Suppressor macrophage (primary cell): Measurements from ENCODE around the gene DNM3.

Source experiments
- DNase-seq, 4 experiments: peaks; one replicate each; pipeline ENCODE4 v3.0.0-alpha.2; 2020 to 2022

DNM3 gene

DNA sequence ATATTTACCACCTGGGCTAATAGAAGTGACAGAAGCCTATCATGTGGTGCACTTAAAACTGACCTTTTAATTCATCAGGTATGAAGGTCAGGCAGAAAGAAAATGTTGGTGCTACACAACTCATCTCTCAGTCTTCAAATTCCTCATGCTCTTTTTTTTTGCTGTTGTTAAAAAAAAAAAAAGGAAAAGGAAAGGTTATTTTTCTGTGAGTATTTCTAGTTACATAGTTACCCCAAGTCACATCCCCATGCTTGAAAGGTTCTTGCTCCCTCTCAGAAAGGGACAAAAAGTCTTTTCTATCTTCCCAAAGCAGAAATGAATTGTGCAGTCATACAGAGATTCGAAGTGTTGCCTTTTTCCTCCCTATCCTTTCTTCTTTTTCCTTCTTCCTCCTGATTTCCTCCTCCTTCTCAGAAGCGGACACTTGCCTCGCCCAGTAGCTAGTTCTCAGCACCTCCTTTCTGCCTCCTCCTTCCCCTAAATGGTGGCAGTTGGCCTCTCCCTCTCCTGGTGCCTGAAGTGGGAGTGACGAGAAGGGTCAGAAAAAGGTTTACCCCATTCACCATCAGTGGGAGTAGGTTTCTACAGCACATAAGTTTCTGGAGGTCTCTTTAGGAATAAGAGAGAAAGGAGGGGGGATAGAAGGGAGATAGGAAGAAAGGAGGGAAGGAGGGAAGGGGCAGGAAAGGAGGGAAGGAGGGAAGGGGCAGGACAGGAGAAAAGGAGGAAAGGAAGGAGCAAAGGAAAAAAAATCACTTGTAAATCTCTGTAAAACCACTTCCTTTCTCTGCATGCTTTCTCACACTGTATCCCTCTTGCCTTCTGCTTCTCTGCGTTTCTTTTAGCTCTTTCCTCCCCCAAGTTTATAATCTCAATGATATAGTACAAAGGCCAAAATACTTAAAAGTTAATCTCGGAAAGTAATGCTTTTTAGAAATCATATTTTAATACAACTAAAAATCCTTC is 558.7 kb downstream of the DNM3 start:
- DNase-seq = no peak

DNA sequence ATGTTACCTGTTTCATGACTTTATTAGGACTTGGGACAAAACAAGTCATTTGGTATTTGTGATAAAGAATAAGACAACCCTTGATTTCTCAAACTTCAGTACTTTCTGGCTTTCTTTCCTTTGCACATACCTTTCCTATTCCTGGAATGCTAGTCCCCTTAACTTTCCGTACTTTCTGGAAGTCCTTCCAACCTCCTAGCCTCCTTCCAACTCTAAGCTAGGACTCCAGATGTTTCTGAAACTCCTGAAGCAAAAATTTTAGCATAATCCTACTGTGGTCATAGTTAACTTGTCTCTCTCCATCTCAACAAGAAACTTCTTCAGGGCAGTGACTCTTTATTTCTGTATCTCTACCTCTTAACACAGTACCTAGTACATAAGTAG is 559.4 kb downstream of the DNM3 start:
- DNase-seq = no peak

DNA sequence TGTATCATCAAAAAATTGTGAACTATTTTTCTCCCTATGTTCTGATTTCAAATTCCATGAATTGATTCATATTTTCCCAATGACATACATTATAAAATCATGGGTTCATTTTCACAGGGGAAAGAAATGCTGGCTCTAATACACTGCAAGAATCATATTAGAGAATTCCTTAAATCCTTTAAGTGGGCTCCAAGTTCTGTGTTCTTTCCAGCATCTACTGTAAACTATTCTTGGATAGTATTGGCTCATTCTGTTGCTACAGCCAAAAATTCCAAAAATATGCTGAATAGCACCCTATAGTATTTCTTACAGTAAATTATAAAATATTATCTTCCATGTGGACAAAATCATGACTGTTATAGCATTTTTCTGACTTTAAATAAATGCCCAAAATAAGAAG is 560.2 kb downstream of the DNM3 start:
- no peak for DNase-seq

DNA sequence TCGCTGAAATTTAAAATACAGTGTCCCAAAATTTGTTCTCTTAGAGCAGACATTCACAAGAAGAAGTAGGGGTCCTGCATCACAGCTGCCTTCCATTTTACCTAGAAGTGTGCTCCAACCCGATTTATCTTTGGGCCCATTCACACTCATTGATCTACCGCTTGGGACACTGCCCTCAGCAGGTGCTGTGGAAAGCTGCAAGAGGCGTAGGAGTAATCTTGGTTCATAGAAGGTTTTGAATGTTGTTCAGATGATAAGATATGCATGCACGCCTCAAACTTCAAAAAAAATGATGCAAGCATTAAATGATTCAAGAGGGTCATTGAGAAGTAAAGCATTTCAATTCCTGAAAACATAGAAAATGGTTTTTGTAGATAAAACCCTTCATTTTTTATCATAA is 560.6 kb downstream of the DNM3 start:
- no peak for DNase-seq

DNA sequence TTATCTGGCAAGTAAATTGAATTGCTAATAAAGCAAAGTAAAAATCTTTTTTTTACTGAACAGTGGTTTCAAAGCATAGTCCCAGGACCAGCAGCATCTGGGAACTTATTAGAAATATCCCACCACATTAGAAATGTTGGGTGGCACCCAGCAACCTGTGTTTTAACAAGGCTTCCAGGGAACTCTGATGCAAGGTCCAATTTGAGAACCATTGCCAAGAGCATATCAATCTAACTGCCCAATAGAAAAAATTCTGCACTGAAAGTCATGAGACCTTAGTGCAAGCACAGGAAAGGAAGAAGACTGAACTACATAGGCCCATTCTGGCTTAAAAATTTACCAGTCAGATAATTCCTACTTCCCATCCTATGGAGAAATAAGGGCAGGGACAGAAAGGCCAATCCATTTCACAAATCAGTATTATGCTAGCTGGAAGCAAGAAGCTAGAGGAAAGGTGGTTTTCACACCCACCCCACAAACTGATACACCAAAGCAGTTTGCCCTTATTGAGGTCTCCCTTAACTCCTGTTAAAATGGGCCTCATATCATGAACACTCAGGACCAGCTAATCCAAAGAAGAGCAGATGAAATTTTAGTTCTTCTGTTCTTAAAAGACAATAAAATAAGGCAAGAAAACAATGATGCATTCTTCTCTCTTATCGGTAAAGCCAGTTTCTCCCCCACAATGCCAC is 561.7 kb downstream of the DNM3 start:
- DNase-seq = no peak

DNA sequence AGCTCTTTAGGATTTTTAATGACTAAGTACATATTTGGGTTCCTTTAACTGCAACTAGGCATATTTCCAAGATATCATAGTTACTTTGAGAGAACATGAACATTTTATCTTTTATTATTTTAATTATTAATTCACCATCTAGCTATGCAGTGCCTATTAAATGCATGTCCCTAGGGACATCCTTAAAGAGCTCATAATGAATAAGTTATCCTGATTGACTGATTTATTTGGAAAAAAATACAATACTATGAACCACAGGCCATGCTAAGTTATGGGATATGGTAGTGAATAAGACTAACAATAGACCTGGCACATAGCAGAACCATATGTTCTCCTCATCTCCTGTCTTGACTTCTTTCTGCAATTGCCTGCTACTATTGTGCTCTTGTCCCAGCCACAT is 562.8 kb downstream of the DNM3 start:
- DNase-seq = no peak

DNA sequence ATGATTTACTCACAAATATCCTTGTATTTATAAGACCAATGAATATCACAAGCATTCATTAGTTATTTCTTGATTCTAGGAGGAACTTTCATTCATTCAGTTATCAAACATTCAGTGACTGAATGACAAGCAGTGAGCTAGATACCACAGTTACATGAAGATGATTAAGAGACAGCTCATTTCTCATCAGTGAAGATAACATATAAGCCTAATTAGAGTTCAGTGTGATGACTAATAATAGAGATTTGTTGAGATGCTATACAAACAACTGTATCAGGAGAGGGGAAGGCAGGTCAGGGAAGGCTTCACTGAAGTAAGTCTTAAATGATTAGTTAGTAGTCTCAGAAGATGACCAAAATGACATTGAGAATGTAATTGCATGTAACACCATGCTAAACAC is 564.6 kb downstream of the DNM3 start:
- no peak for DNase-seq

DNA sequence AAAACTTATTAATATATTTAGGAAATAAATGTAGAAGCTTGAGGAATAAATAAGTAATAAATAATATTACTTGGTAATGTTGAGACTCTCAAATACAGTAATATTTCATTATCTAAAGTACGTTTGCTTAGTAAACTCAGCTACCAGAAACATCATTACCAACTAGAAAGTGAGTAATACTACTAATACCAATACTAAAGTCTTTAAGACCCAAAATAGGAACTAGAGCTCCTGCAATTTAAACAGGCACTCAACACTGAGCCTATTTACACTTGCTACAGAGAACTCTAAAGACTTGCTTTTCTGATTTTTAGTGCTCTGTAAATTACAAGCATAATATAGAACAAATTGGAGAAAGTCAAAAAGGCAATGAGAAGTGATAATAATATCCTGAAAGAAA is 565.7 kb downstream of the DNM3 start:
- DNase-seq = no peak

DNA sequence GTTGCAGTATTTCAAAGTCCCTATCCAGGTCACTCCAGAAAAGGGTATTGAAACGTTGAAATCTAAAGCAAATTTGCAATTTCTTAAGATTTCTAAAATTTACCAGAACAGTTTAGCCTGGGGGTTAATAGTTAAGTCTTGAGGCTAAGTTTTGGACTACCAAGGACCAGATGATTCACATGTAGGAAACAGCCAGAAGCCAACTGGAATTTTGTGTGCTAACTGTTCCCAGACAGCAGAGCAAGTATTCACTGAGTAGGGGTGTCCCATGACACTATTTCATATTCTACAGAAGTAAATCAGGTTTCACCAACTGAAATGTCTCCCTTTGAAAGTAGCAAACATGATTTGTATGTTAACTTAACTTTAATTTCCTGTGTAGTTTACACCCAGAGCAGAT is 567.7 kb downstream of the DNM3 start:
- DNase-seq = no peak

DNA sequence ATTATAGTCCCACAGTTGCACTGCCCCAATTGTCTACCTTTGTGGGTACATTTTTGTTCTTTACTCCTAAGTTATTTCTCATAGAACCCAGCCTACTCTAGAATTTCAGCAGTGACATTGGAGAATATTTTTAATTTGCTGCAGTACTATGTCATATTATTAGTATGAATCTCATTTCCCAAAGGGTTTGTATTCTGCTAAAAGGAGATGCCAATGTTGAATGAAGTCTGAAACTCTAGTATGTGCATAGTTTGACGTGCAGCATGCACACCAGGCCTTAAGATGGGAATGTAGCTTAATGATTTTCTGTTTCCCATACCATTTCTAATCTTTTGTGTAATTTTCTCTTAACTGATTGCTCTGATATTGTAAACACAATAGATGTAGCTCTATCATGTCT is 568.7 kb downstream of the DNM3 start:
- DNase-seq = no peak

DNA sequence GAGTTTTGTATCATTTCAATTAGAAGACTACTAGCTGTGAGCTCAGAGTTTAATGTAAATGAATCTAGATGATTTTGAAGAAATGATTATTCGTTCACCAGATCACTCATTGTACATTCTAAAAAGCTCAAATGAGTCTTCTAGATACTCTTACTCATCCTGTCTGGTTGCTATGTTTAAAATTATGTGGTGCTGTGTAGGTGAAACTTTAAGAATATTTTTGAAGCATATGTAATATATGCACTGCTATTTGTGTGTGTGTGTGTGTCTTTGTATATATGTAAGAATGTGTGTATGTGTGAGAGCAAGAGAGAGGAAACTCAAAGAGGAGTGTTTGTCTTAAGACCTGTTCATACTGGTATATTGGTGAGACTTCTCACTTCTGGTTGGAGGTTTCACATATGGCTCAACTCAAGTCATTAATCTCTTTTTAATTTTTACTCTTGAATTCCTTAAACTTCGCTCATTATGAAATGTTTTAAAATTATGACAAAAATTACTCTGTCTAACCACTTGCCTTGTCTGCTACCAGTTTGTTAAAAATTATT is 570.6 kb downstream of the DNM3 start:
- no peak for DNase-seq

DNA sequence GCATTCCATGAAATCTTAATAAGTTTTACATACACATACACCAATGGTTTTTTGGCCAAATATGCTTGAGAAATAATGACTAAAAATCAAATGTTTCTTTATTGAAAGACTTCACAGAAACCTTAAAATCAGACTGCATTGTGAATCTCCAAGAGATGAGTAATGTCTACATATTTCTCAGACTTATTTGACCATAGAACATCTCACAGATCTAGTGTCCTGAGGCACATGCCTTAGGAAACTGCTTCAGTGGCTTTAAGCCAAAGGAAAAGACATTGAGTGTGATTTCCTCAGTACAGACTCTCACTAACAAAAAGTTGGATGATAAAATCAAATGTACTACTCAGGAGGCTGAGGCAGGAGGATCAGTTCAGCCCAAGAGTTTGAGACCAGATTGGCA is 573.0 kb downstream of the DNM3 start:
- DNase-seq = no peak

DNA sequence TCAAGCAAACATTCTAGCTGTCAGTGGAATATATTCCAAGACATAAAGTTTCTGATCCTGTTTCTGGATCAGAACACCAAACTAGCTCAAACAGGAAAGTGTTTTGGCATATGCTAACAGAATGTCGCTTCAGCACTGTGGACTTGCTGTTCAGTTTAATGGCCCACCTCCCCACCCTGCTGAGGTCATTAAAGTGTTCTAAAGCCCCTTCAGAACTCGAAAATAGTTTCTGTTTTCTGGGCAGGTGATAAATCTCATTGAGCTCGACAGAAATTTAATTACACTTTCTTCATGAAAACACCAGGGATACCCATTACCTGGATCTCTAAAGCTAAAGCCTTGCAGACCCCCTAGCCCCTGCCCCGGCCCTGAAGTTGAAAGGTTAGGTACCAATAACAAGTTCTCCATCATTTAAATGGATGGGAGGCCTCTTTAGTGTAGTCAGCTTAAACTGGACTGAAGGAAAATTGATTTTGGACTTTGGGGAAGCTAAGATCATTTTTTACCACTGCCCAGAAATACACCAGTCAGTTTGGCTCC is 575.3 kb downstream of the DNM3 start:
- no peak for DNase-seq

DNA sequence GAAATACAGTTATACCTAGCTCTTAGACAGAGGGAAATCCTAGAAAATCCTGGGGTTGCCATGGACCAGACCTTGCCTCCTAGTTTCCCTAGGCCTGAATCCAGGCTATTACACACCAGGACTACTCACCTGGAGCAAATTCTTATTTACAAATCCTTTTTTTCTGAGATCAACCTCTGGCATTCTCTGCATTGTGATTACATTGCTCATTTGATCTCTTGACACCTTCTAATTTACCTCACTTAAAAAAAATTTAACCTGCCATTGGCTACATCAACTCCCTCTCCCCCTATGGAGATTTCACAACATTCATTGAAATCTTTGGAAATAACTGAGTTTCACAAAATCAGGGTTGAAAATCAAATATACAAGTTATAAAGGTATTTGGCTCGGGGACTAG is 576.3 kb downstream of the DNM3 start:
- no peak for DNase-seq

DNA sequence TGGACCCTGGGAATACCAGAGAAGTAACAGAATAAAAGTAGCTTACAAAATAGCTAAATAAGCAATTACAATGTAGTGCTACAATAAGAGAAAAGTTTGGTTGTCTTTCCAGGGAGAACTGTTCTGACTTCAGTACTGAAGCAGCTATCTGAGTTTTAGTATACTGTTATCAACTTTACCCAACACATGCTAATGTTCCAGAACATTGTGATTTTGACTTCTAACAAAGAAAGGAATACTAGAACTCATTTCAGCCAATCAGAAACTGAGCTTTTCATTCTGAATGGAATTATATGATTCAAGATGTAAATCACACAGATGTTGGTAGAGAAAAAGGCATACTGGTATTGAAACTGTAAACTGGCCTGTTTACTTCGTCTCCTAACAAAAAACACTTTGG is 579.1 kb downstream of the DNM3 start, which contains the start of gene C1orf105:
Gene C1orf105, plus strand, starts transcription at position 301 of the 400 bp plus-strand sequence. CDS start 201 bp downstream, outside the sequence.
- DNase-seq = no peak

DNA sequence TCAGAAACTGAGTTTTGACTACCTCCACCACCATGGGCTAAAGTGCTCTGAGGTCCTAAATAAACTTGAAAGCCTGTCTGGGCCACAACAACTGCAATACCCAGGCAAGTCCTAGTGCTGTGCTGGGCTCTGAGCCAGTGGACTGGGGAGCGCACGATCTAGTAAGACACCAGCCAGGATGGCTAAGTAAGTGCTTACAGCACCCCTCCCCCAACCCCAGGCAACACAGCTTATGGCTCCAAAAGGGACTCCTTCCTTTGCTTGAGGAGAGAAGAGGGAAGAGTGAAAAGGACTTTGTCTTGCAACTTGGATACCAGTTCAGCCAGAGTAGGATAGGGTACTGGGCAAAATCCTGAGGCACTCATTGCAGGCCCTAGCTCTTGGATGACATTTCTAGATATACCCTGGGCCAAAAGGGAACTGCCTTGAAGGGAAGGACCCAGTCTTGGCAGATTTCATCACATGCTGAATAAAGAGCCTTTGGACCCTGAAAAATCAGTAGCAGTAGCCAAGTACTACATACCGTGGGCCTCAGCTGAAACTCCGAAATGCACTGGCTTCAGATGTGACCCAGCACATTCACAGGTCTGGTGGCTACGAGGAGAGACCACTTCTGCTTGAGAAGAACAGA is 580.8 kb downstream of the DNM3 start:
- DNase-seq = no peak

DNA sequence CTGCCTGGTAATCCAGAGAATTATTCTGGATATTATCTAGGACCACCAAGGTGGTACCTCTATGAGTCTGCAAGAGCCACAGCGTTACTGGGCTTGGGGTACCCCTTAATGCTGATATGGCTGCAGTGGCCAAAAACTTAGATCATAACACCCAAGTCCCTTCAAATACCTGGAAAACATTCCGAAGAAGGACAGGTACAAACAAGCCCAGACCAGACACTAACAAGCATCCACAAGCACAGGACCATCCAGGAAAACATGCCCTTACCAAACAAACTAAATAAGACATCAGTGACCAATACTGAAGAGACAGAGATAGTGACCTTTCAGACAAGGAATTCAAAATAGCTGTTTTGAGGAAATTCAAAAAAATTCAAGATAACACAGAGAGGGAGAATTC is 582.0 kb downstream of the DNM3 start:
- DNase-seq = no peak

DNA sequence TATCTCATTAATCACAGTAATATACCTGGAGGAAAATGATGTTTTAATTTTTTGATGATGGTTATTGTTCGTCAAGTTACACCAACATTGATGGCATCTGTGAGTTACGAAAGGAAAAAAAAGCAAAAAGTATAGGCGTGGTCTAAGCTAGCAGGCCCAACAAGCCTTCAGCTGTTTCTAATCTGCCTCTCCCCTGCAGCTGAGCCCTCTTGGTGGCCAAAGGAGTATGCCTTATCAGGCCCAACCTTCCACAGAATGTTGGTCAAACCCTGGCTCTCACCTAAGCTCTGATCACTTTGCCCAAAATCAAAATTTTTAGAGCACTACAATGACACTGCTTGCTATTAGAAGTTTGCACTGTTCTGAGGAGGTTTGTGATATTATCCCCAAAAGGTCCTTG is 584.0 kb downstream of the DNM3 start:
- DNase-seq = no peak

DNA sequence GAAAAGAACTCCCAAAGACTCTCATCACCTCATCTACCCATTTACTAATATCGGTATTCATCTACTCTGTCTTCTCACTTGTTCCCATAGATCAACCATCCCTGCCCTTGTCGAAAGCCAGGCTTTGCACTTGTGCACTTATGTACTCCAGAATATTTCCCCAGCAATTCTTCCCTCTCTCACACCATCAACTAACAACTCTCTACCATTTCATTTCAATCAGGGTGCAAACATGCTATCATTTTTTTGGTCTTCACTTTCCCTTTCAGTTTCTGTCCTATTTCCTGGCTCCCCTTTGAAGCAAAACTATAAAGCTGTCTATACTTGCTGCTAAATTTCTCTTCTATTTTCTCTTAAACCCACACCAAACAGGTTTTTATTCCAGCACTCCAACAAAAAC is 585.9 kb downstream of the DNM3 start:
- no peak for DNase-seq

DNA sequence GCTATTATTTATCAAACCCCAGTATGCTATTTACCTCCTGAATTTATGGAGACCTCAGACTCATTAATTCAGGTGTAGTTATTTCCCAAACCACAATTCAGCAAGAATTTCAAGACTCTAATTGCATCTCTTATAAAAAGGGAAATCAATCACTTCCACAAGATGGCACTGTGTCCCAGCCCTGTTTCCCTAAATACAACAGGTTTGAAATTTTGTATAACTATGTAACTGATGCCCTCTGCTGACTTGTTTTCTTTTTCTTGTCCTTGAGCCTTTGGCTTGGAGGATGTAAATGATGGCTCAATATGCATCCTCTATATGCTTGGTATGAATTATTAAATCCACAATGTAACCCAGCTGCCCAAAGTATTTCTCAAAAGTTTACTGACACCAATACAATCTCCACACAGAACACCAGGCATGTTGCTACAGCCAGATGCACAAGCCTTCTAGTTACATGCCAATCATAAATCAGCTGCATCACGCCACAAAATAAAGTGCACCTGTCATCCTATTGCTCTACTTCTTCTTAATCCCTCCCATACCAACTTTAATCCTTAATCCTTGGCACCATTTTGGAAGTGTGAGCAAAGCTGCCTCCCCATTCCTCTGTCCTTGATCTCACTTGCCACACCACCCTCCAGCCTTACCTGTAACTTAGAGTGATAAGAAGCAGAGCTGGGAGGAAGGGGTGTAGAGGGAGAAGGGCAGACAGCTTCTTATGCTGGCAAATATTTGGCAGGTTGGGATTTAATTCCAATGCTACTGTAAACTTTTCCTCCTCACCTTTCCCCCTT is 588.2 kb downstream of the DNM3 start:
- peak; percentile 70 to 73 (median 73) for DNase-seq

DNA sequence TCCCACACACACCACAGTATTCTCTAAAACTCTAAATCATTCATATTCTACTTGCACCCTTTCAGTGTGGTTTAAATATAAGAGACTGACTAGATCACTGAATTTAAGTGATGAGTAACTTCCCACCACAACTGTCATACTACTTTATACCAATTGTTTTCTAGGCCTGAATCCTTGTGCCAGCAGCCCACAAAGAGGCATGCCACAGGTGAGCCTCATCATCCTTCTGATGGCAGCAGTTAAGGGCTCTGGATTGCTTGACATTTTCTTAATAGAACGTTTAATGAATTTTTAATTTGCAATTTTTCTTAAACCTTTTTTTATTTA is 588.8 kb downstream of the DNM3 start:
- no peak for DNase-seq

DNA sequence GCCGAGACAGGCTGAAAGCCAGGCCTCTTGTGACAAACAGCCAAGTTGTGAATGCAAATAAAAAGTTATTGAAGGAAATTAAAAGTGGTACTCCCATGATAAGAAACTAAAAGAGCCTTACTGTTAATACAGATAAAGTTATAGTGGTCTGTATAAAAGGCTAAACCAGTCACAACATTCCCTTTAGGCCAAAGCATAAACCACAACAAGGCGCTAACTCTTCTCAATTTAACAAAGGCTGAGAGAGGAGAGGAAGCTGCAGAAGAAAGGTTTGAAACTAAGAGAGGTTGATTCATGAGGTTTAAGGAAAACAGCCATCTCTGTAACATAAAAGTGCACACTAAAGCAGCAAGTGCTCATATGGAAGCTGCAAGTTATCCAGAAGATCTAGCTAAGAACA is 589.9 kb downstream of the DNM3 start:
- no peak for DNase-seq
